Trophoblast cell (in vitro differentiated cells and primary cell): ENCODE data around the gene ZNF71.
A peak's percentile ranks its signal among the peaks of the same experiment; 100 is the strongest.

Experiments used
- DNase-seq, 2 donors: peaks; one replicate each; pipeline ENCODE4 v3.0.0-alpha.2; 2016
- H2AFZ ChIP-seq: 2 replicates; pipeline ENCODE4 v1.6.1; 2013; ENCODE audit warnings: low read length, moderate library complexity, mild to moderate bottlenecking; ENCODE audit not compliant: insufficient read depth, poor library complexity
- H2AK5ac ChIP-seq: 2 replicates; pipeline ENCODE4 v1.6.1; 2013; ENCODE audit warnings: mild to moderate bottlenecking, low read length
- H2BK120ac ChIP-seq: 2 replicates; pipeline ENCODE4 v1.6.1; 2013; ENCODE audit warnings: low read length, mild to moderate bottlenecking, moderate library complexity; ENCODE audit not compliant: insufficient read depth, poor library complexity
- H2BK12ac ChIP-seq: 2 replicates; pipeline ENCODE4 v1.6.1; 2013; ENCODE audit warnings: mild to moderate bottlenecking, low read length, moderate library complexity
- H2BK5ac ChIP-seq: 2 replicates; pipeline ENCODE4 v1.6.1; 2013; ENCODE audit warnings: low read length, low read depth, moderate library complexity, mild to moderate bottlenecking; ENCODE audit not compliant: poor library complexity
- H3K14ac ChIP-seq: 2 replicates; pipeline ENCODE4 v1.6.1; 2013; ENCODE audit warnings: mild to moderate bottlenecking, low read length
- H3K18ac ChIP-seq: 2 replicates; pipeline ENCODE4 v1.6.1; 2013; ENCODE audit warnings: mild to moderate bottlenecking, low read length
- H3K23ac ChIP-seq: 2 replicates; pipeline ENCODE4 v1.6.1; 2013; ENCODE audit warnings: low read length
- H3K27ac ChIP-seq: 2 replicates; pipeline ENCODE4 v1.5.1; 2013; ENCODE audit warnings: low read depth, mild to moderate bottlenecking, inconsistent platforms, low read length, moderate library complexity
- H3K27me3 ChIP-seq: 2 replicates; pipeline ENCODE4 v1.6.1; 2013; ENCODE audit warnings: inconsistent platforms, mild to moderate bottlenecking, low read length, moderate library complexity; ENCODE audit not compliant: insufficient read depth
- H3K36me3 ChIP-seq, 2 experiments: 1 replicate in 1 of 2; 2 replicates in 1 of 2; pipeline ENCODE4 v1.6.1; 2013; ENCODE audit warnings: low read length in 2 of 2, mild to moderate bottlenecking in 2 of 2, moderate library complexity in 1 of 2; ENCODE audit not compliant: insufficient read depth in 2 of 2, control insufficient read depth in 1 of 2
- H3K4ac ChIP-seq: 2 replicates; pipeline ENCODE4 v1.6.1; 2013; ENCODE audit warnings: low read depth, mild to moderate bottlenecking, low read length, moderate library complexity
- H3K4me1 ChIP-seq, 2 experiments: 1 replicate in 1 of 2; 2 replicates in 1 of 2; pipeline ENCODE4 v1.6.1; 2013; ENCODE audit warnings: low read length in 2 of 2, mild to moderate bottlenecking in 2 of 2, moderate library complexity in 1 of 2; ENCODE audit not compliant: insufficient read depth in 2 of 2, control insufficient read depth in 1 of 2
- H3K4me2 ChIP-seq: 2 replicates; pipeline ENCODE4 v1.6.1; 2013; ENCODE audit warnings: inconsistent platforms, mild to moderate bottlenecking, low read length, moderate library complexity
- H3K4me3 ChIP-seq: 2 replicates; pipeline ENCODE4 v1.5.1; 2013; ENCODE audit warnings: mild to moderate bottlenecking, low read depth, low read length, inconsistent platforms
- H3K79me1 ChIP-seq: one replicate; pipeline ENCODE4 v1.6.1; 2013; ENCODE audit warnings: low read length
- H3K79me2 ChIP-seq: 2 replicates; pipeline ENCODE4 v1.6.1; 2013; ENCODE audit warnings: low read length, mild to moderate bottlenecking; ENCODE audit not compliant: control insufficient read depth, insufficient read depth, poor library complexity
- H3K9ac ChIP-seq: 2 replicates; pipeline ENCODE4 v1.6.1; 2013; ENCODE audit warnings: mild to moderate bottlenecking, low read length
- H3K9me3 ChIP-seq: 2 replicates; pipeline ENCODE4 v1.6.1; 2013; ENCODE audit warnings: low read depth, mild to moderate bottlenecking, control low read depth, inconsistent platforms, low read length; ENCODE audit not compliant: insufficient read depth
- H4K12ac ChIP-seq: 2 replicates; pipeline ENCODE4 v1.6.1; 2013; ENCODE audit warnings: low read depth, mild to moderate bottlenecking, low read length, moderate library complexity
- H4K8ac ChIP-seq: 2 replicates; pipeline ENCODE4 v1.6.1; 2013; ENCODE audit warnings: low read depth, mild to moderate bottlenecking, low read length, moderate library complexity
- H4K91ac ChIP-seq: one replicate; pipeline ENCODE4 v1.6.1; 2013; ENCODE audit warnings: low read depth, mild to moderate bottlenecking, low read length, moderate library complexity
- WGBS: extraction: QIAGEN DNeasy Blood & Tissue Kit; methylation state at CpG from one replicate; pipeline ENCODE4 v1.1.7; 2013; ENCODE audit warnings: missing lambda C conversion rate; ENCODE audit not compliant: insufficient read length, insufficient coverage; ENCODE audit errors: extremely low coverage; 5-methylcytosine and 5-hydroxymethylcytosine counted together

The ZNF71 gene

DNA sequence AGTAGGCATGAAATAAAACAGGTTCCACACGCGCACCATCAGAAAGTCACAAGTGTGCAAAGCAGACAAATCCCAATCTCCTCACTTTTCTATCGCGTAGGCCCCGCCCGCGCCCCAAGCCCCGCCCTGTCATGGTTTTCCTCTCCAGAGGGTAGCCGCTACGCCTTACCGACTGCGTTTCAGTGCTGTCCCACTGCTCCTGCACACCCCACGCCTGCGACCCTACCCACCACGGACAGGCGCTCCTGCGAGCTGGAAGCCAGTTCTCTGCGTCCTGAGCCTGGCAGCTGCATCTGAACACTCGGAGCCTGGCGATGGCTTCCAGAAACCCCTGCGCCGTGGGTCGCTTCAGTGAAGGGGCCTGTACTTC lies 28.2 kb upstream of the ZNF71 start:
- Histone ChIP-seq H3K14ac (peak overlapping the region; percentile 16), H3K4me1 (peaks cover 5 to 6% of the 10 kb centered on the region in 2 experiments), H3K36me3 (peaks cover 5 to 14% of the 10 kb centered on the region in 2 experiments), H2BK12ac (no peak overlapping the region), H2AFZ (peak overlapping the region; percentile 92), H3K4me3 (peak overlapping the region; percentile 87), H3K27me3 (no peaks in the 10 kb centered on the region), H3K4ac (no peak overlapping the region), H2BK5ac (no peak overlapping the region), H3K9me3 (peaks cover 14% of the 10 kb centered on the region), H4K91ac (peak overlapping the region; percentile 8), H3K9ac (peak overlapping the region; percentile 82), H3K79me1 (peaks cover 7% of the 10 kb centered on the region), H4K8ac (peak overlapping the region; percentile 82), H3K27ac (no peak overlapping the region), H3K23ac (no peak overlapping the region), H2AK5ac (no peak overlapping the region), H3K79me2 (peaks cover 9% of the 10 kb centered on the region), H3K4me2 (peak overlapping the region; percentile 69), H3K18ac (peak overlapping the region; percentile 2), H4K12ac (peak overlapping the region; percentile 14), H2BK120ac (no peak overlapping the region)
- peak; percentile 0 to 44 for DNase-seq
- WGBS, result no CpG with 5 or more reads among the region's 23 CpGs

DNA sequence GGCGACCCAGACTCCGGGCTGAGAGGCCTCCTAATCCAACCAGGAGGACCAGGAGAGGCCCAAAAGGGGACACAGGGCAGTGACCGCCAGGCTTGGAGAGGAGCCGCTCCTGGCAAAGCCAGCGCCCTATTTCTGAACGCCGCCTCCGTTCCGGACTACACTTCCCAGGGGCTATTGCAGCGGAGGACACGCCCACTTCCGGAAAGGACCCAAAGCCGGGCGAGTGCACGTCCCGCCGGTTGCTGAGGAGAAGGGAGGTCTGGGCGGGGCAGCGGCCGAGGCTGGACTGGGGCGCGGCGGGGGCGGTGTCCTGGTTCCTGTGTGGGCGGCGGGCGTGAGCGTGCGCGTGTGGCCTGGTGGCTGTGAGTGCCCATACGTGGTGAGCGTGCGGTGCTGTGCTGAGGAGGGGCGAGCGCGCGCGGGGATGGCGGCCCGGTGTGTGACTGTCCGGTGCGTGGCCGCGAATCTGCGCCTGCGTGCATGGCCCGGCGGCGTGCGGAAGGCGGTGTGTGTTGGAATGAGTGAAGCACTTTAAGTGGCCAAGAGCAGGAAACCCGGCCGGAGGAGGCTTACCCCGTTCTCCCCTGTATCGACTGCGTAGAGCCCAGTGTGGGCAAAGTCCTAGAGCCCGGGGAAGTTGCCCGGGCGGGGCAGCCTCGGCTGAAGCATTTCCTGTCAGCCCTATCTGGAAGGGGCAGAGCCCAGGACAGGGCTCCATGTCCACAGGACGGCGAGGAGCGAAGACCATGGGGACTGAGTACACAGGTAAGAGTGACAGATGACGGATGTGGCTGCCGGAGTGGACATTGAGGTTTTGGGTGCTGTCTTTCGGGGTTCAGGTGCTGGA lies 27.6 kb upstream of the ZNF71 start, which contains the start of gene ZNF470:
Gene ZNF470, plus strand, starts transcription at position 195 of the 847 bp plus-strand sequence. CDS start 2,844 bp downstream, outside the sequence.
- Histone ChIP-seq H4K8ac (peak within 1 kb of the TSS; percentile 93), H3K79me1 (peaks cover 7% of the 10 kb centered on the region), H3K9ac (peak within 1 kb of the TSS; percentile 82), H3K27ac (no peak within 1 kb of the TSS), H2BK120ac (peak within 1 kb of the TSS; percentile 38), H3K4me1 (peaks cover 5 to 6% of the 10 kb centered on the region in 2 experiments), H4K91ac (peak within 1 kb of the TSS; percentile 8), H3K27me3 (no peaks in the 10 kb centered on the region), H2AFZ (peak within 1 kb of the TSS; percentile 92), H3K14ac (peak within 1 kb of the TSS; percentile 46), H3K4me2 (peak within 1 kb of the TSS; percentile 69), H2BK5ac (no peak within 1 kb of the TSS), H3K9me3 (peaks cover 11% of the 10 kb centered on the region), H2BK12ac (no peak within 1 kb of the TSS), H3K23ac (no peak within 1 kb of the TSS), H3K36me3 (peaks cover 2 to 14% of the 10 kb centered on the region in 2 experiments), H3K18ac (peak within 1 kb of the TSS; percentile 80), H3K4ac (peak within 1 kb of the TSS; percentile 9), H4K12ac (peak within 1 kb of the TSS; percentile 37), H3K4me3 (peak within 1 kb of the TSS; percentile 87), H3K79me2 (peaks cover 9% of the 10 kb centered on the region), H2AK5ac (no peak within 1 kb of the TSS)
- WGBS, result no CpG with 5 or more reads among the region's 66 CpGs
- peak; percentile 92 to 95 for DNase-seq

DNA sequence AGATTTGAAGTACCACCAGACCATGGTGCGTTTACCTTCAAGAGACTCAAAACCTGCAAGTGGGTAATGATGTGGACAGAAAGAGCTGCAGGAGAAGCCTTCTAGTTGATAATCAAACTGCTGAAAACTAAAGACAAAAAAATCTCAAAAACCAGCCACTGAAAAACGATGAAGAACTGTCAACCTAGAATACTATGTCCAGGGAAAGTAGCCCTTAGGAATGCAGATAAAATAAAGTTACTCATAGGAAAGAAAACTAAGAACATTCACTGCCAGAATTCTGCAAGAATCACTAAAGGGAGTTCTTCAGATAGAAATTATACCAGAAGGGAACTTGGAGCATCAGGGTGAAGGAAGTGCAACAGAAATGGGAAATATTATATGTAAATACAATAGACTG lies 22.5 kb upstream of the ZNF71 start:
- Histone ChIP-seq H3K9me3 (peaks cover 12% of the 10 kb centered on the region), H2BK120ac (no peak overlapping the region), H3K4ac (no peak overlapping the region), H2AFZ (no peak overlapping the region), H3K4me3 (no peak overlapping the region), H2BK5ac (no peak overlapping the region), H3K18ac (no peak overlapping the region), H4K8ac (no peak overlapping the region), H3K36me3 (peaks cover 2 to 16% of the 10 kb centered on the region in 2 experiments), H3K27ac (no peak overlapping the region), H3K14ac (no peak overlapping the region), H3K79me2 (peaks cover 4% of the 10 kb centered on the region), H2AK5ac (no peak overlapping the region), H3K9ac (no peak overlapping the region), H3K27me3 (no peaks in the 10 kb centered on the region), H2BK12ac (no peak overlapping the region), H3K79me1 (peaks cover under 1% of the 10 kb centered on the region), H4K91ac (no peak overlapping the region), H3K23ac (no peak overlapping the region), H3K4me1 (peaks cover 5 to 6% of the 10 kb centered on the region in 2 experiments), H4K12ac (no peak overlapping the region), H3K4me2 (no peak overlapping the region)
- WGBS, result no CpG with 5 or more reads among the region's 2 CpGs
- no peak for DNase-seq

DNA sequence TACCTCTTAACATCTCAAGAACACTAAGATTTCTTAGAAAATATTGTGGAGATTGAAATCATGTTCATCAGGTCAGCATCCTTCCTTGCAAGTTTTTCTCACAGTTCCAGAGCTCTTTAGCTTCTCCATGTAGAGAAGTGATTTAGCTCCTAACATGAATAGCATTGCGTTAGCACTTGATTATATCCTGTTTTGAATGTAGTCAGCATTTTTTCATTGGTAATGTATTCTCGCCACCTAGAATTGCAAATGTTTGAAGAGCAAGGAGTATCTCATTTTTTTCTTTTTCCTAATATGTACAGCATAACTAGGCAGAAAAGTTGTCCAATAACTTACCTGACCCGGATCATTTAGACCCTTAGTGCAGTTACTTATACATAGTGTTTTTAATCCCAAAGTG lies 21.2 kb upstream of the ZNF71 start:
- Histone ChIP-seq H3K9me3 (peaks cover 16% of the 10 kb centered on the region), H3K4me3 (no peak overlapping the region), H3K4me1 (no peaks in the 10 kb centered on the region), H2BK120ac (no peak overlapping the region), H3K4ac (no peak overlapping the region), H3K4me2 (no peak overlapping the region), H2AK5ac (no peak overlapping the region), H3K27ac (no peak overlapping the region), H4K8ac (no peak overlapping the region), H3K79me2 (no peaks in the 10 kb centered on the region), H3K36me3 (peaks cover 2 to 20% of the 10 kb centered on the region in 2 experiments), H2BK12ac (no peak overlapping the region), H3K9ac (no peak overlapping the region), H2BK5ac (no peak overlapping the region), H2AFZ (no peak overlapping the region), H3K23ac (no peak overlapping the region), H4K91ac (no peak overlapping the region), H3K18ac (no peak overlapping the region), H3K79me1 (no peaks in the 10 kb centered on the region), H3K14ac (no peak overlapping the region), H4K12ac (no peak overlapping the region), H3K27me3 (no peaks in the 10 kb centered on the region)
- WGBS, result no CpG with 5 or more reads among the region's 3 CpGs
- DNase-seq, result no peak
